Heart left ventricle (tissue), 13 donors: Measurements from ENCODE around the gene ANKEF1.
"Not testable (repeated sequence)": the region's sequence is repeated elsewhere in the genome, so short reads cannot be mapped to it uniquely, and the experiment has no call there.

ENCODE experiments used
- CTCF ChIP-seq, 12 donors: fragments of 200-600 bp; sonication (generic) in 4 of 12; IDR thresholded peaks; one replicate each; pipeline versions ENCODE4 v1.5.0 to v1.8.0; 2018 to 2022; ENCODE audit warnings: antibody characterized with exemption in 12 of 12, mild to moderate bottlenecking in 5 of 12
- POLR2A ChIP-seq, 2 donors: fragments of 450-650 bp; IDR thresholded peaks; one replicate each; pipeline ENCODE4 v1.6.1; 2017; ENCODE audit warnings: antibody characterized with exemption in 2 of 2, mild to moderate bottlenecking in 2 of 2, moderate library complexity in 2 of 2
- donor health status: ischemic (EF 13 %, LVEDD 7.1; RV severe dilation, severe dysfunction).
- donor health status: DM: no; HTN: yes; CAD: no.
- donor health status: DM: no; HTN: no; CAD: no.
- donor health status: ischemic (EF 25% LVEDD 6.9; RV normal size, moderate dysfunction).
- donor health status: ischemic (EF 25% LVEDD 5.7; RV mildly dilated, moderate dysfunction).
- donor health status: ischemic (EF 35%, LVEDD 5.7; RV mildly dilated, moderate dysfunction).
- donor health status: nonischemic (EF 11% LVEDD 7.7; RV severe dilation, severe dysfunction).
- donor health status: DM: yes; HTN: yes; CAD: no.
- donor health status: PGD.
- donor health status: ischemic (EF 29% LVEDD 5.4; RV normal size, mild dysfunction).
- donor health status: nonischemic (EF 23%, LVEDD 6.1; RV moderate dilation, normal function).

GRCh38 chr20:10031451-10032215 lies 3.2 kb upstream of the ANKEF1 start:
- TF ChIP-seq CTCF, POLR2A (IDR thresholded peaks at IDR 0.05): not testable (repeated sequence)
